NCI-H128 (cell line): ENCODE data around the gene GRIN2B.

ENCODE experiments used
- DNase-seq: peaks from one replicate; lab custom pipeline; 2025; ENCODE audit not compliant: unreplicated experiment; lab: John Stamatoyannopoulos, UW

GRIN2B gene

DNA sequence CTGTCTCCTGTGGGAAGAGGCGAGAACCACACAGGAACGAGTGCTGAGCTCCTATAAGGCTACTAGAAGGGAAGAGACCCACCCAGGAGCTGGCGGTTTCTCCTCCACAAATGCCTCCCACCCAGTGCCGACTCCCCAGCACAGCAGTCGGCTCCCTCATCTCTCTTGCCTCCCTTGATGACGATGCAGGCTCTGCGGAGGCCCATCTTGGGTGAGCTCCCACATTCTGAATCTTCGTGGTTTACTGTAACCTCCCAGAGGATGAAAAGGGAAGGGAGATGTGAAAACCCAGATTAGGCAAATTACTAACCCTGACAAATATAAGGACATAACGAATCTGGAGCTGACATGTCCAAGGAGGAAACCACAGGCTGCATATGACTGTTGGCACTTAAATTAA is 23.8 kb downstream of the GRIN2B start:
- DNase-seq: no peak

GRCh38 chr12:13956060-13956590 is 25.3 kb downstream of the GRIN2B start:
- DNase-seq: no peak

- DNase-seq: no peak
These were observed 29.3 kb downstream of the GRIN2B start for GRCh38 chr12:13952096-13952495.

DNA sequence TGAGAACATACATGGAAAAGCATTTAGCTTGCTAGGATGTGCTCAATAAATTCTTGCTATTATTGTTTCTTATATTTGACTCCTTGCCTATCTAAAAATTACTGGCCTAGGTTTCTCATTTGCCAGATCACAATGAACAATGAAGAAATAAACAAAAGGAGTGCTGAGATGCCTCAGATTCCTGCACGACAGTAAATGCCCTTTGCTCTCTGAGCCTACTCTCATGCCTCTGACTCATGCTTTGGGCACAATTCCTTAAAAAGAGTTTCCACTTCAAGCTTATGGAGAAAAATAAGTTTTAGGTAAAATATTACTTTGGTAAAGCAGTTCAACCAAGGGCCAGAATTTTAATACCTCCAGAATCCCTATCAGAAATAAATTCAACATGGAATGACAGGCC is 30.9 kb downstream of the GRIN2B start:
- no peak for DNase-seq

- no peak for DNase-seq
These were observed 32.8 kb downstream of the GRIN2B start for GRCh38 chr12:13948621-13949020.

DNA sequence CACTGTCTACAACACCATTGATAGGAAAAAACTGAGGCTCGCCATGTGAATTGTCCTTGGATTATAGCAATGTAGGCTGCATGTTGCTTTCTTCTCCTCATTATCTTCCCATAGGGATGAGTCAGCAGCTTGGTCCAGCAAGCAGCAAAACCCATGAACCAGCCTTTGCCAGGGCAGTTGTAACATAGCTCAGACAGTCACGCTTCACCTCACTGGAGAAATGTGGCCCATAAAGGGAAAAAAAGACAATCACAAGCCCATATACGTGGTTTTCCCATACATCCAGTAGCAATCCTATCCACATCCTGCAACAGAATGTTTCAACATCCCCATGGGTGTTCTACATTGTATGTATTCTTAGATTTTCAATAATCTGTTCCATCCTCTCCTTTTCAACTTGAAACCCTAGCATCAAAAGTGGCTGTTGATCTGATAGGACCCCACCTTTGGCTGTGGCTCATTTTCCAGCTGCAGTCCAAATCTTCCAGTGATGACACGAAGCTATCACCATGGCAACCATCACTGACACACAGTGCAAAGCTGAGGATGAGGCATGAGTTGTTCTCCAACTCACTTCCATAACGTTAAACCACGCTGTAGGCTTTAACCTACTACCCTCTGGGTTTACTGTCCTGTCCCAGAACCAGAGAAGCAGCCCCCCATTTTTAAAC is 34.0 kb downstream of the GRIN2B start:
- DNase-seq: no peak

DNA sequence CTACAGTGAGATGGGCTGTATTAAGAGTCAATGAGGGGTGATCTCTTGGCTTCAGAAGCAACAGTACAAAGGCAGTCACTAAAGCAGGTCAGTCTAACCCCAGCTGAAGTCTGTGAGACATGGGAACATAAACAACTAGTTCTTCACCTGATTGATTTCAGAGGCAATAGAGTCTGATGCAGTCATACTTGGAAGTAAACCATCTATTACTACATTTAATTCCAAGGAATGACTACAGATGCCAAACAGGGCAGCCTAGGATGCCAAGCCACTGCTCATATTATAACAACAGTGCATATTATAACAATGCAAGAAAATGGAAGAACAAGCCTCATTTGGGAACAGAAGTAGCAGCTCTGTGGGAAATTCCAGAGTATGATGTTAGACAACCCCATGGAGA is 35.8 kb downstream of the GRIN2B start:
- no peak for DNase-seq

- no peak for DNase-seq
These were observed 36.2 kb downstream of the GRIN2B start for GRCh38 chr12:13945236-13945635.

- DNase-seq: no peak
These were observed 38.6 kb downstream of the GRIN2B start for GRCh38 chr12:13942826-13943225.

DNA sequence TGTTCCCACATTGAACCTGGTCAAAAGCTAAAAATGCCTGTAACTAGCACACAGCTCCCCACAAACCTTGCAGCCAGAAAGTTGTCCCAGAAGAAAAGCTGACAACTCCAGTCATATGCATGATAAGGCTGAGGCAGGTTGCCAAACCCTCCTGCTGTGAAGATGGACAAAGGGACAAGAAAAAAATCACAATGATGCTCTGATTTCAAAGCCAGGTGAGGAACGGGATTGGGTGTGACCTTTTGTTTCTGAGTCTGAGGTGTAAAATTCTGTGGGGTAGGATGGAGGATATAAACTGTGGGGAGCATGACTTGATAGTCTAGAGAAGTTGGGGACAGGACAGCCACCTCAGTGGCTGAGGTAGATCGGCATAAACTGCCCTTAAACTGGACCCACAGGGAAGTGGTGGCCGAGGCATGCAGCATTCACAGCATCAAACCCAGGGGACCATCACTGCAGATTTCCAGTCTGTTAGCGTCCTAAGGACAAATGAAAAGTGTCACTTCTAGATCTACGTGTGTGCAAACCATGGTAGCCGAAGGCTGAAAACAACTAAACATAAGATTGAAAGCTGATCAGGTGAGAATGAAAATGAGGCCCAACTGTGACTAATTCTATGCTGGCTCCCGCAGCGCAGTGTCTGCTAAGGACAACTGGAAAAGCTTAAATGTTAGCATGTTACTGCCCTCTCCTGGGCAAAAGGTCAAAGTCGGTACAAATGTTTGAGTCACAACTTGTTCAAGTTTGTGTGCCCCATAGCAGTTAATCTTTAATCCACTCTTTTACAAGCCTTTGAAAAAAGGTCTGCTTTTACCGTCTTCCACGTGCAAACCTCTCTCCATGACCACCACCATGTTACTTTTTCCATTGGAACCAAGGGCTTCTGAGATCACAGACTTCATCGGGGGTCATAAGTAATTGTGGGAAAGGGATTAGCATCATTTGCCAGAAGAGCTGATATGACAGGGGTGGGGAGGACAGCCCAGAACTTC is 39.8 kb downstream of the GRIN2B start:
- peak; percentile 60 for DNase-seq

DNA sequence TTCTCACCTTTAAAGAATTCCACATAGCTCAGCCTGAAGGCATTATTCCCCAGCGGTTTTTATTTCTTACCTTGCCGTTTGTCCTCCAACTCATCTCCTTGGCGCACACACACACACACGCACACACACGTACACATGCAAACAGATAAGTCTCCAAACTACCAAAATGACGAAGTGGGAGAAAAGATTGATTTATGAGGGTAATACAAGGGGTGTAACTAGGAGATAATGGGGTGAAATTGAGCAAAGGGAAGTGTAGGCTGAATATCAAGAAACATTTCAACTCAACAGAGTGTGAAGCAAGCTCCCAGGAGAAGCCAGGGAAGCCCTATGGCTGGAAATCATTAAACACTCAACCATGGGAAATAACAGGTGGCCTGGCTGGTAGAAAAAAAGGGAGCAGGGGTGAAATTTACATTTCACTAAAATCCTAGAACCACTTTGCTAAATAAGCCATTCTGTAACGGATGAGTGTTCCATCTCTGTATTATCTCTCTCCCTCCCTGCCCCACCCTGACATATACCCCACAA is 41.0 kb downstream of the GRIN2B start:
- no peak for DNase-seq

GRCh38 chr12:13937735-13938134 is 43.7 kb downstream of the GRIN2B start:
- DNase-seq: no peak

DNA sequence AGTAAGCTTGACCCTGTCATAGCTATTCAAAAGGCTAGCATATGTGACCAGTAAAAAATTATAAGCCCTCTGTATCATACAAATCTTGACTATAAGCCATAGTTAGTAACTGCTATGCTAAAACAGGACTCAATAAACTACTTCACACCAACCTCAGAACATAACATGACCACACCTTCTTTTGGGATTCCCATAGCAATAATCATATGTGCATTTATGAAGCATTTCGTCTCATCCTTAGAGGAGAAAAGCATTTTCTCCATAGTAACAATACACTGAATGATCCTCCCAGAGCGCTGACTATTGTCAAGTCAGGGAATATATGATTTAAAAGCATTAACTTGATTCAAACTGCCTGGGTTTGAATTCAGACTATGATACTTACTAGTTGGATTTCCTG is 46.2 kb downstream of the GRIN2B start:
- DNase-seq: no peak
